Adrenal gland (tissue), 12 donors: ENCODE measurements around the gene ITGBL1. TPM values are rescaled to one million over a fixed set of nuclear protein-coding genes. Genes with fewer than 3 reads are reported as not detected.
"Not testable (repeated sequence)": the region's sequence is repeated elsewhere in the genome, so short reads cannot be mapped to it uniquely, and the experiment has no call there.

Experiments used
- DNase-seq, 7 donors: peaks; one replicate each; pipeline ENCODE4 v3.0.0-alpha.2; 2019 to 2020
- H3K27ac ChIP-seq, 5 donors: fragments of 200-600 bp; sonication (generic) in 4 of 5; 1 replicate in 3 of 5; 2 replicates in 2 of 5; pipeline versions ENCODE4 v1.5.1 to v1.8.0; 2016 to 2020; ENCODE audit warnings: mild to moderate bottlenecking in 1 of 5
- H3K27me3 ChIP-seq: fragments of 200-600 bp; 2 replicates; pipeline ENCODE4 v1.8.0; 2021
- H3K36me3 ChIP-seq, 2 donors: fragments of 200-600 bp; replicated peaks in 1 of 2; 1 replicate in 1 of 2; 2 replicates in 1 of 2; pipeline versions ENCODE4 v1.5.1 to v1.8.0; 2018 to 2022
- H3K4me1 ChIP-seq, 2 donors: fragments of 200-600 bp; replicated peaks in 1 of 2; 1 replicate in 1 of 2; 2 replicates in 1 of 2; pipeline versions ENCODE4 v1.5.1 to v1.8.0; 2018 to 2021
- H3K4me3 ChIP-seq, 4 donors: fragments of 200-600 bp; sonication (generic) in 3 of 4; one replicate each; pipeline ENCODE4 v1.5.1; 2016 to 2018
- H3K9me3 ChIP-seq, 3 donors: fragments of 200-600 bp; sonication (generic) in 1 of 3; replicated peaks in 1 of 3; 1 replicate in 2 of 3; 2 replicates in 1 of 3; pipeline versions ENCODE4 v1.5.1 to v1.8.0; 2016 to 2021
- POLR2A ChIP-seq, 2 donors: fragments of 450-650 bp; IDR thresholded peaks; one replicate each; pipeline ENCODE4 v1.6.1; 2017; ENCODE audit warnings: antibody characterized with exemption in 2 of 2, mild to moderate bottlenecking in 2 of 2, moderate library complexity in 1 of 2
- WGBS, 4 donors: extraction: QIAGEN DNeasy Blood & Tissue Kit in 2 of 4; methylation state at CpG; one replicate each; pipeline versions ENCODE4 v1.1.5 to v1.1.7; 2013 to 2017; 5-methylcytosine and 5-hydroxymethylcytosine counted together
- intact Hi-C, 2 donors: fragments of 100-400 bp; cut with DNase I; formaldehyde crosslinking; loops; one replicate each; pipeline versions ENCODE4 v1.14.1 to v1.15.0; 2022 to 2023
- polyA plus RNA-seq, 3 donors: library from polyadenylated mRNA; stranded (reverse); fragments of 200-250 nt in 2 of 3; fragments of 350-450 nt in 1 of 3; fragmentation: Illumina TruSeq in 1 of 3; extraction: RNeasy Lipid Tissue Mini Kit (QIAGEN cat#74804) in 1 of 3; gene quantifications; one replicate each; pipeline ENCODE4 v1.2.3, GENCODE V29; 2013 to 2014
- total RNA-seq, 9 donors: library from RNA; depleted of rRNA in 4 of 9; stranded (reverse); fragments of >200 nt in 4 of 9; fragments of 120-200 nt in 1 of 9; fragmentation: NEBNext Ultra II Directional in 1 of 9; extraction: Animal tissue kit (Norgen Biotek cat#: 25700) in 1 of 9; gene quantifications; one replicate each; pipeline versions ENCODE4 v1.1.0 to v1.2.4, GENCODE V29; 2013 to 2023
- TF ChIP-seq, protein P1 (sequence below), 6 experiments: fragments of 450-650 bp in 4 of 6; fragments of 200-600 bp in 2 of 6; sonication (generic) in 1 of 6; IDR thresholded peaks; 1 replicate in 5 of 6; 2 replicates in 1 of 6; pipeline versions ENCODE4 v1.5.1 to v1.8.0; 2016 to 2021; ENCODE audit warnings: antibody characterized with exemption in 6 of 6, mild to moderate bottlenecking in 2 of 6, moderate library complexity in 1 of 6
- donor health status: healthy with polysubstance abuse.
- donor health status: Bipolar disorder and iron deficiency.
- donor health status: DM: yes; HTN: yes; CAD: no.
- donor health status: DM: no; HTN: no; CAD: no.
- donor health status: DM: no; HTN: no; CAD: no.
- donor health status: DM: yes; HTN: yes; CAD: no.

The ITGBL1 gene
- total and polyA plus RNA-seq, 12 donors: 1.4 to 8.3 (median 4.8) TPM

DNA sequence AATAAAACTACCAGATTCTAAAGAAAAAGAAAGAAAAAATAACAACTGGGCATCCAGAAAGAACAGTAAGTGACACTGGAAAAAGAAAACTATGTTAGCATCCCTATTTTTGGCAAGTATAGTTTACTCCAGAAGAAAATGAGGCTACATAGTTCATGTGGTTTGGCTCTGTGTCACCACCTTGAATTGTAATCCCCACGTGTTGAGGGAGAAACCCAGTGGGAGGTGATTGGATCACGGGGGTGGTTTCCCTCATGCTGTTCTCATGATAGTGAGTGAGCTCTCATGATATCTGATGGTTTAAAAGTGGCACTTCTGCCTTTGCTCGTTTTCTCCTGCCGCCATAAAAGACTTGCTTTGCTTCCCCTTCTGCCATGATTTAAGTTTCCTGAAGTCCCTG is 76.9 kb downstream of the ITGBL1 start:
- WGBS, 4 donors: 50 to 62% (median 55%) methylated on average over 4 of the region's 4 CpGs
- intact Hi-C loops: no loop called here
- Histone ChIP-seq H3K27ac (no peak overlapping the region), H3K9me3 (no peaks in the 10 kb centered on the region), H3K36me3 (no peaks in the 10 kb centered on the region), H3K4me3 (no peak overlapping the region), H3K27me3 (no peaks in the 10 kb centered on the region), H3K4me1 (no peaks in the 10 kb centered on the region)
- DNase-seq: no peak
- TF ChIP-seq POLR2A (IDR thresholded peaks at IDR 0.05): no peak
- TF ChIP-seq, protein P1, sequence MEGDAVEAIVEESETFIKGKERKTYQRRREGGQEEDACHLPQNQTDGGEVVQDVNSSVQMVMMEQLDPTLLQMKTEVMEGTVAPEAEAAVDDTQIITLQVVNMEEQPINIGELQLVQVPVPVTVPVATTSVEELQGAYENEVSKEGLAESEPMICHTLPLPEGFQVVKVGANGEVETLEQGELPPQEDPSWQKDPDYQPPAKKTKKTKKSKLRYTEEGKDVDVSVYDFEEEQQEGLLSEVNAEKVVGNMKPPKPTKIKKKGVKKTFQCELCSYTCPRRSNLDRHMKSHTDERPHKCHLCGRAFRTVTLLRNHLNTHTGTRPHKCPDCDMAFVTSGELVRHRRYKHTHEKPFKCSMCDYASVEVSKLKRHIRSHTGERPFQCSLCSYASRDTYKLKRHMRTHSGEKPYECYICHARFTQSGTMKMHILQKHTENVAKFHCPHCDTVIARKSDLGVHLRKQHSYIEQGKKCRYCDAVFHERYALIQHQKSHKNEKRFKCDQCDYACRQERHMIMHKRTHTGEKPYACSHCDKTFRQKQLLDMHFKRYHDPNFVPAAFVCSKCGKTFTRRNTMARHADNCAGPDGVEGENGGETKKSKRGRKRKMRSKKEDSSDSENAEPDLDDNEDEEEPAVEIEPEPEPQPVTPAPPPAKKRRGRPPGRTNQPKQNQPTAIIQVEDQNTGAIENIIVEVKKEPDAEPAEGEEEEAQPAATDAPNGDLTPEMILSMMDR (IDR thresholded peaks at IDR 0.05): no peak

DNA sequence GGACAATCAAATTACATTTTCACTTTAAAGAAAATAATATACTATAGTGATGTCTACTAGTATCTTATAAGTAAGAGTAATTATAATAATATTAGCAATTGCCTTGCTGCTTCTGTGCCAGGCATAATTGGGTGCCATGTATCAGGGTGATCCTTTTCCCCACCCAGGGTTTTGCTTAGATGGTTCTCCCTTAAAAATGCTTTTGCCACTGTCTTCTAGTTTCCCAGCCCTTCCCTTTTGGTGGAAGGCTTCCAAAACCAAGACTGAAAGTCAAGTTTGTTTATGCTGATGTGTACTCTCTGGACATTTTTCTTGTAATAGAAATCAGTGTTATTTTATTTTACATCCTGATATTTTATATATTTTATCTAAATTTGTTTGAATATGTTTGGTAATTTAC is 77.8 kb downstream of the ITGBL1 start:
- H3K36me3 ChIP-seq: no peaks in the 10 kb centered on the region
- DNase-seq: no peak
- TF ChIP-seq, protein P1 (IDR thresholded peaks at IDR 0.05): no peak
- no peak for TF ChIP-seq POLR2A (IDR thresholded peaks at IDR 0.05)
- no peaks in the 10 kb centered on the region for H3K27me3 ChIP-seq
- no peak overlapping the region for H3K4me3 ChIP-seq
- no peaks in the 10 kb centered on the region for H3K9me3 ChIP-seq
- intact Hi-C loops: no loop called here
- H3K27ac ChIP-seq: no peak overlapping the region
- no peaks in the 10 kb centered on the region for H3K4me1 ChIP-seq

DNA sequence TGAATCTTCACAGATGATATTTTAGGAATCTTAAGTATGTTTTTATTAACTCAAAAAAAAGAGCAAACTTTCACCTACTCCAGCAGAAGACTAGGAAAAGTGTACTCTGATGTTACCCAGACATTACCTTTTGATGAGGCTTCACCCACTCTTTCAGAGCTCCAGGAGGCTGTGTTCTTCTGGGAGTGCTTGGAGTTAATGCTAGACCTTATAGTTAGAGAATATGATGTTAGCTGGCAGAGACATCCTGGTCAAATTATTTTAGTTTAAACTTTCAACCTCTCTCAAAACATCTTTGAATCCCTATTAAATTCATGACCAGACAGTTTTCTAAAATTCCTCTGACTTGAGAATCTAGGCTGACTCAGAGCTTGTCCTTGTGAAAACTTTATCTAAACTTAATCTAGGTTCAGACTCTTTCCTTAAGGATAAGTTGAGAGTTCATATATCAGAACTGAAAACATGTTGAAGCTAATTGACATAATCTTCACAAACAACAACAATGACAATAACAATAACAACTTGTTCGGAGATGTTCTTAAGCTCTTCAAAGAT is 82.8 kb downstream of the ITGBL1 start:
- Histone ChIP-seq H3K27me3 (no peaks in the 10 kb centered on the region), H3K36me3 (no peaks in the 10 kb centered on the region), H3K4me1 (no peaks in the 10 kb centered on the region), H3K4me3 (no peak overlapping the region), H3K27ac (no peak overlapping the region), H3K9me3 (no peaks in the 10 kb centered on the region)
- TF ChIP-seq, protein P1 (IDR thresholded peaks at IDR 0.05): no peak
- no peak for TF ChIP-seq POLR2A (IDR thresholded peaks at IDR 0.05)
- WGBS, 4 donors: 75 to 96% (median 87%) methylated on average over 1 of the region's 1 CpG
- no peak for DNase-seq
- intact Hi-C loops: no loop called here

- TF ChIP-seq POLR2A (IDR thresholded peaks at IDR 0.05): no peak
- TF ChIP-seq, protein P1 (IDR thresholded peaks at IDR 0.05): no peak
- Histone ChIP-seq H3K27ac (no peak overlapping the region), H3K36me3 (no peaks in the 10 kb centered on the region), H3K27me3 (no peaks in the 10 kb centered on the region), H3K9me3 (no peaks in the 10 kb centered on the region), H3K4me3 (no peak overlapping the region), H3K4me1 (no peaks in the 10 kb centered on the region)
- no peak for DNase-seq
- WGBS, 4 donors: 60 to 75% (median 73%) methylated on average over 3 of the region's 3 CpGs
- intact Hi-C loops: no loop called here
These were observed 83.6 kb downstream of the ITGBL1 start for GRCh38 chr13:101536079-101536478.

GRCh38 chr13:101544544-101544943 is 92.1 kb downstream of the ITGBL1 start:
- H3K4me3 ChIP-seq, H3K27ac ChIP-seq, H3K9me3 ChIP-seq, intact Hi-C loops, H3K27me3 ChIP-seq, H3K36me3 ChIP-seq, H3K4me1 ChIP-seq, DNase-seq: not testable (repeated sequence)
- WGBS, 4 donors: 85 to 92% (median 90%) methylated on average over 2 to 11 of the region's 11 CpGs
